OCI-LY3 (cell line): Measurements from ENCODE around the gene TNFAIP8L2.

Experiments used
- CTCF ChIP-seq: fragments of 200-600, 300-600 bp; sonication (generic); IDR thresholded peaks from 2 replicates; pipeline ENCODE4 v1.5.1; 2014; ENCODE audit warnings: antibody characterized with exemption, low read length, low read depth
- EZH2phosphoT487 ChIP-seq: fragments of 200-600 bp; shearing (Covaris generic); IDR thresholded peaks from 2 replicates; pipeline ENCODE4 v1.6.1; 2018; ENCODE audit warnings: antibody characterized with exemption, mixed run types, low read depth

- TF ChIP-seq CTCF, result no peak
- TF ChIP-seq EZH2phosphoT487, result no peak
Observed at GRCh38 chr1:151146412-151147131, 9.9 kb upstream of the TNFAIP8L2 start, which contains the start of gene SEMA6C.
